NCI-H1694 (cell line): ENCODE data around the gene UBXN2A.
A peak's percentile ranks its signal among the peaks of the same experiment; 100 is the strongest.
"Not testable (repeated sequence)": the region's sequence is repeated elsewhere in the genome, so short reads cannot be mapped to it uniquely, and the experiment has no call there.

Experiments used
- DNase-seq: peaks from one replicate; lab custom pipeline; 2025; lab: John Stamatoyannopoulos, UW

UBXN2A gene

DNA sequence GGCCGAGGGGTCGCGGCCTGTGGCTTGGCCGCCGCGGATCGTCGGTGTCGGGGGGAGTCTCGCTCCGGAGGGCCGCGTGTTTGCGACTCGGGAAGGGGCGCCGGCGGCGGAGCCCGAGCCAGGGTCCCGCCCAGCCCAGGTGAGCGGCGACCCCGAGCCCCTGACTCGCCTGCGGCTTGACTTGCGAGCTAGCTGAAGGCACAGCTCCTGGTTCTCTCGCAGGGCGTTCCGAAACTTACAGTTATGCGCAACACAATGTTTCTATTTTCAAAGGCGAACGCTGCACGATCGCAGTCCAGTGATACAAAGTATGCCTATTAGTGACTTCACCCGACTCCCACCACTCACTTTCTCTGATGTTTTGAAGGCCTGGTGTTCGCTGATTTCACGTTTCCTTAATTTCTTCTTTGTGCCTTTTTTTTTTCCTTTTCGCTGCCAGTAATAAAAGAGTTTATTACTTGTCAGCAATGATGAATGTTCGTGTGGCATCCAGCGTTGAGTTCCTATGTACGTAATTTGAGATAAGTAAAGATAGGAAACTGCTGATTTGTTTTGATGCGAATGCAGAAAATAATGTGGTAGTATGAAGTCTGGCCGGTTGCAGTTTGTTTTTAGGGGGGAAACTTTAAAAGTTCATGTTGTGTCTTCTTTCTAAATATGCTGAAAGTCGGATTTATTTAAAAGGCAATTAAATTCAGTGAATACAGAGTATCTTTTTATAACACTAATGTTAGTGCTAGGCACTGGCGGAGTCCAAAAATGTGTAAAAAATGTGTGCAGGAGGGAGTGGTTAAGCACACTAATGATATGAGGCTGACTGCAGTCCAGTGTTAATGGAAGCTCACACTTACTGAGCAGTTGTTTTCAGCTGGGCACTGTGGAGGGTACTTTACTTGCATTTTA is 706 bp downstream of the UBXN2A start:
- DNase-seq, result peak; percentile 28

DNA sequence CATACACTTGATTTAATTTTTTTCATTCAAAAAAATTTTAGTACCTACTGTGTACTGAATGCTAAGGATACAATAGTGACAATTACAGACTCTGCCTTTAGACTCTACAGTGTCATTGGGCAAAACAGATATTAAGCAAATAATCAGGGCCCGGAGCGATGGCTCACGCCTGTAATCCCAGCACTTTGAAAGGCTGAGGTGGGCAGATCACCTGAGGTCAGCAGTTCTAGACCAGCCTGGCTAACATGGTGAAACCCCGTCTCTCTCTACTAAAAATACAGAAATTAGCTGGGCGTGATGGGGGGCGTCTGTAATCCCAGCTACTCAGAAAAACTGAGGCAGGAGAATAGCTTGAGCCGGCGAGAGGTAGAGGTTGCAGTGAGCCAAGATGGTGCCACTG is 1.4 kb downstream of the UBXN2A start:
- no peak for DNase-seq

GRCh38 chr2:23943666-23944065 is 3.4 kb downstream of the UBXN2A start:
- no peak for DNase-seq

DNA sequence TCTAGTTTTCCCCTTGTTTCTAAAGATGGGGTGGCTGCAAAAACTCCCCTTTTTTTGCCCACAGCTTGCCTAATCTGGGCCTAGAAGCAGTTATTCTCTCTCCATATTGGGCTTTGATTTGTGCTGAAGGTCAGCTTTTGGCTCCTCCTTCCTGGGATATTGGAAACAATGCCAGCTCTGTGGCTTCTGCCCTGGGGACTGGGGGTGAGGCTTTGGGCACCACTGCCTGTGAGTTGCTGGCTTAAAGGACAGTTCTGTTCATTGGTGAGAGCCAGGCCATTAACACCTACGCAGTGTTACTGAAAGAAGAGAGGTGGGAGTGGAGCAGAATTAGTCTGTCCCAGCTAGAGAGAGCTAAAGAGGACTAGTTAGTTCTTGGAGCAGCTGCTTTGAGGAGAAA is 4.3 kb downstream of the UBXN2A start:
- no peak for DNase-seq

GRCh38 chr2:23944976-23945375 is 4.7 kb downstream of the UBXN2A start:
- no peak for DNase-seq

DNA sequence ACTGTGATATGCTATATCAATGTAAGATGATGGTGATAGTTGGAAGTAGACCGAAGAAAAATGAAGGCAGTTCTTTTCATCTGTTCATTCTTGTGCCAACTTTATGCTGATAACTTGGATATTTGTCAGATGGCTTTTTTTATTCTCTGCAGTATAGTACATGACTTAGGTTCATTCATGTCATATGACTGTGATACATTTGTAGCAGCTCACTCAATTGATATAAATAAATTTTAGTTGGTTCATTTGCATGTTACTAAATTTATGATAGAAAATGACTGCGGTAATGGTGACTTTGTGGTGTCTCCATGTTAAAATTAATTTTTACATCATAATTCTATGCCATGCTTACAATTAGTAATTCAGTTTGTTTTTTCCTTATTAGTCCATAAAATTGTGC is 7.1 kb downstream of the UBXN2A start:
- no peak for DNase-seq

GRCh38 chr2:23952558-23952957 is 12.3 kb downstream of the UBXN2A start:
- DNase-seq, result not testable (repeated sequence)

GRCh38 chr2:23953625-23954024 is 13.4 kb downstream of the UBXN2A start:
- no peak for DNase-seq

DNA sequence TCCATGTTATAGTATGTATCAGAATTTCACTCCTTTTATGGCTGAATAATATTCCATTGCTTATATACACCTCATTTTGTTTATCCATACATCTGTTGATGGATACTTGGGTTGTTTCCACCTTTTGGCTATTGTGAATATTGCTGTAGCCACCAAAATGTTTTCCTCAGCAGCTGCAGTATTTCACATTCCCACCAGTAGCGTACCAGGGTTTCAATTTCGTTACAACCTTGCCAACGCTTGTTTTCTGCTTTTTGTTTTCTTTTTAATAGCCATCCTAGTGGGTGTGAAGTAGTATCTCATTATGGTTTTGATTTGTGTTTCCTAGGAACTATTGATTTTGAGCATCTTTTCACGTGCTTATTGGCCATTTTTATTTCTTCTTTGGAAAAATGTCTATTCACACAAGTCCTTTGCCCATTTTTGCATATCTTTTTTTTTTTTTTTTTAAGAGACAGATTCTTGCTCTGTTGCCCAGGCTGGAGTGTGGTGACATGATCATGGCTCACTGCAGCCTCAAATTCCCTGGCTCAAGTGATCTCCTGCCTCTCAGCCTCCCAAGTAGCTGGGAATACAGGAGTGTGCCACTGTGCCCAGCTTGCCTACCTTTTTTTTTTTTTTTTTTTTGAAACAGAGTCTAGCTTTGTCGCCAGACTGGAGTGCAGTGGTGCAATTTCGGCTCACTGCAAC is 14.2 kb downstream of the UBXN2A start:
- no peak for DNase-seq

GRCh38 chr2:23967846-23968245 is 27.6 kb downstream of the UBXN2A start:
- DNase-seq, result no peak

- no peak for DNase-seq
These were observed 36.6 kb downstream of the UBXN2A start for GRCh38 chr2:23976883-23977282.

DNA sequence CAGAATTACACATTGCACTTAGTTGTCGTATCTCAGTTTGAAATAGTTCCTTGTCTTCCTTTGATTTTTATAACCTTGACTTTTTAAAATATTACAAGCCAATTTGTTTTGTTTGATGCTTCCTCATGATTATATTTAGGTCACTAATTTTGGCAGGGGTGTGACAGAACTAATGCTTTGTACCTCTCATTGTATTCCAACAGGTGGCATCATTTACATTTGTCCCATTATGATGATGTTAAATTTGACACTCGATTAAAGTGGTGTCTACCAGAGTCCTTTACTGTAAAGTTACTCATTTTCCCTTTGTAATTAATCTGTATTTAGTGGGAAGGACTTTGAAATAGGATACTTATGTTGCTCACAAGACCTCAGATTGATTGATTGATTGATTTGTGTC is 48.1 kb downstream of the UBXN2A start:
- DNase-seq, result no peak

DNA sequence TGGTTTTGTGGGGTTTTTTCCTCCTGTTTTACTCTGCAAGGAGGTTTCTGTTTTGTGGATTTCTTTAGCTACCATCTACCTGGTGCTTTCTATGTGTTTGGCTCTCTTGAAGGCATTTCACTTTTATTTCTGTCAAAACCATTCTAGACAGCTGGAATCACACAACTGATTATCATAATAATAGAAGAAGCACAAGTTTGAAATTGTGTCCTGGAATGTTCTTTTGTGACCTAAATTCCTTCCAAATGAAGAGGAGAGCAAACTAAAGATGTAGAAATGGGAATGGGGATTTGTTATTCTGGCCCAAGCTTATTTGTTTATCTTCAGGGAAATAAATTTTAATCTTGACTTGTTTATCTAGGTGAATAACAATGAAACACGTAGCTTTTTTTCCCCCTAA is 52.7 kb downstream of the UBXN2A start:
- DNase-seq, result no peak

DNA sequence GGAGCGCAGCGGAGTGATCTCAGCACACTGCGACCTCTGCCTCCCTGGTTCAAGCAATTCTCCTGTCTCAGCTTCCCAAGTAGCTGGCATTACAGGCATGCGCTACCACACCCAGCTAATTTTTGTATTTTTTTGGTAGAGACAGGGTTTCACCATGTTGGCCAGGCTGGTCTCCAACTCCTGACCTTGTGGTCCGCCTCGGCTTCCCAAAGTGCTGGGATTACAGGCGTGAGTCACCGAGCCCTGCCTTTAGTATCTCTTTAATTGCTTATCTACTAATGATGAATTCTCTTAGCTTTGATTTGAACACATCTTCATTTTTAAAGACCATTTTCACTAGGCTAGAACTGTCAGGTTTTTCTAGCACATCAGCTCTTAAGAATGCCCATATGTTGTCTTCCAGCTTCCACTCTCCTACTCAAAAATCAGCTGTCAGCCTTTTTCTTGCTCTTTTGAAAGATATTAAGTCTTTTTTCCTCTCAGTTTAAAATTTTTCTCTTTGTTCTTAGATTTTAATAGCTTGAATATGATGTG is 53.5 kb downstream of the UBXN2A start:
- DNase-seq, result no peak

DNA sequence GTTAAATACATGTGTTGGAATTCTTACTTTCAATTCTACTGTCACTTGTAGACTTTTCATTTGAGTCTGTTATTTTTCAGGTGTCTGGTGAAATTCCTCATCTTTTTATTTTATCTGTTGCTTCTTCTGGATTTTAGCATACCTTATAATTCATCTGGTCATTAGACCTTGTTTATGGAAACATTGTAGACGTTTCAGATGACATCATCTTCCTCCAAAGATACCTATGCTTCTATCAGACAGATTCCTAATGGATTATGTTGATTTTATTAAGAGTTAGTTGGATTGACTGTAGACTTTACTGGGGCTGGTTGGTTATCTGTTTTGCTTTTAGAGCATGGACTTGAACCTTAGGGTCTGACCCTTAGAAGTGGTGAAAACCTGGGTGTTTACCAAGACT is 54.3 kb downstream of the UBXN2A start:
- DNase-seq, result no peak

DNA sequence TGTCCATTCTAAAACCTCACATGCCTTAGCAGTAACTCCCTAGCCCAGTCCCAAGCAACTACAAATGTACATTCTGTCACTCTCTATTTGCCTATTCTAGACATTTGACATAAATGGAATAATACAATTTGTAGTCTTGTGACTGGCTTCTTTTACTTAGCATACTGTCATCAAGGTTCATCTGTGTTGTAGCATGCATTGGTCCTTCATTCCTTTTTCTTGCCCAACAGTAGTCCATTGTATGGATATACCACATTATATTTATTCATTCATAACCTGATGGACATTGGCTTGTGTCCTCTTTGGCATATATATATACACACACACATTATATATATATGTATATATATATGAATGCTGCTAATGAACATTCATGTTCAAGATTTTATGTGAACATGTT is 67.4 kb downstream of the UBXN2A start:
- DNase-seq, result no peak

- DNase-seq, result no peak
These were observed 68.6 kb downstream of the UBXN2A start for GRCh38 chr2:24008672-24009366.

GRCh38 chr2:24009367-24009679 is 69.1 kb downstream of the UBXN2A start:
- DNase-seq, result no peak

GRCh38 chr2:24009680-24010476 is 69.6 kb downstream of the UBXN2A start, which contains the start of gene MFSD2B:
MFSD2B (plus strand) TSS chr2:24010085; CDS start chr2:24010097, 12 bp downstream.
- DNase-seq, result no peak

GRCh38 chr2:24010477-24011249 is 70.4 kb downstream of the UBXN2A start:
- DNase-seq, result no peak
